ENCODE measurements around the gene DOCK11. TPM values are rescaled to one million over a fixed set of nuclear protein-coding genes. Genes with fewer than 3 reads are reported as not detected.

The DOCK11 gene
- total and polyA plus RNA-seq, 2 donors (not counting 3 experiments of a cell fraction or from before 2014, with no cell fraction given), result 0.37 to 0.86 TPM

GRCh38 chrX:118474586-118474985 lies 21.0 kb upstream of the DOCK11 start:
- Histone ChIP-seq H3K9me3 (replicated peaks; ENCODE audit: control insufficient read depth, insufficient read depth, low read length) (no peaks in the 10 kb centered on the region), H3K36me3 (ENCODE audit: control insufficient read depth in 2 of 2, extremely low read depth in 1 of 2, insufficient read depth in 2 of 2, low read length in 2 of 2) (no peaks in the 10 kb centered on the region), H2AFZ (ENCODE audit: low read depth, low read length) (no peak overlapping the region), H3K4me3 (replicated peaks in 1 of 3; ENCODE audit: insufficient read depth in 1 of 3, low read depth in 1 of 3, low read length in 3 of 3) (no peak overlapping the region), H3K4me1 (ENCODE audit: control insufficient read depth, extremely low read depth, insufficient read depth, low read length) (no peaks in the 10 kb centered on the region), H3K27ac (ENCODE audit: insufficient read depth, low read depth, low read length) (no peak overlapping the region), H3K9ac (replicated peaks; ENCODE audit: extremely low read depth, insufficient read depth, low read length) (no peak overlapping the region), H3K27me3 (ENCODE audit: control insufficient read depth in 2 of 2, insufficient read depth in 2 of 2, low read length in 2 of 2) (no peaks in the 10 kb centered on the region), H3K4me2 (ENCODE audit: insufficient read depth, low read length) (no peak overlapping the region), H4K20me1 (replicated peaks; ENCODE audit: control insufficient read depth, extremely low read depth, insufficient read depth, low read length) (no peaks in the 10 kb centered on the region), H3K9me1 (replicated peaks; ENCODE audit: control insufficient read depth, extremely low read depth, insufficient read depth, low read length) (no peaks in the 10 kb centered on the region), H3K79me2 (ENCODE audit: control insufficient read depth, insufficient read depth, low read length) (no peaks in the 10 kb centered on the region)
- no peak for DNase-seq (ENCODE audit: low read depth, low spot score)
- dilution Hi-C loops (cut with MboI; ENCODE audit: extremely low pct_ligation_motif_present, low sequenced_read_pairs), result no loop called here
- ChIA-PET POLR2A (no interaction called here), CTCF (interaction anchor here (1.1 kb wide), 1 partner anchor 15 kb away, joined by 6 read pairs; no protein-coding TSS in a partner anchor)
- intact Hi-C loops (cut with micrococcal nuclease), result no loop called here
- TF ChIP-seq EZH2 (IDR thresholded peaks at IDR 0.05; ENCODE audit: borderline replicate concordance, low read depth, low read length, severe bottlenecking), result no peak
- TF ChIP-seq GATA2 (IDR thresholded peaks at IDR 0.05; ENCODE audit: insufficient read depth, insufficient read length, low read depth, low read length), result no peak
- TF ChIP-seq POLR2AphosphoS5 (IDR thresholded peaks at IDR 0.05; ENCODE audit: insufficient read depth, low read depth, low read length), result no peak
- no peak for TF ChIP-seq JUN (IDR thresholded peaks at IDR 0.05; ENCODE audit: borderline replicate concordance, insufficient read depth, insufficient read length, low read depth)
- TF ChIP-seq POLR2A (IDR thresholded peaks at IDR 0.05; ENCODE audit: low read depth, low read length), result no peak
- no peak for TF ChIP-seq MAX (IDR thresholded peaks at IDR 0.05; ENCODE audit: insufficient read depth, insufficient read length)
- TF ChIP-seq FOS (IDR thresholded peaks at IDR 0.05; ENCODE audit: borderline replicate concordance, insufficient read depth, low read length), result no peak
- TF ChIP-seq MYC (IDR thresholded peaks at IDR 0.05; ENCODE audit: low read depth, low read length), result no peak
- no peak for TF ChIP-seq CTCF (IDR thresholded peaks at IDR 0.05; ENCODE audit: extremely low read depth in 1 of 2, insufficient read depth in 1 of 2, low read depth in 1 of 2, low read length in 2 of 2)
- no peak for FAIRE-seq
- BruUV-seq (replicated peaks), result no TSS peak
